Occipital lobe (tissue), 2 donors: ENCODE results near the gene TMBIM1. TPM values are rescaled to one million over a fixed set of nuclear protein-coding genes. Genes with fewer than 3 reads are reported as not detected.
A peak's percentile ranks its signal among the peaks of the same experiment; 100 is the strongest.
"Not testable (repeated sequence)": the region's sequence is repeated elsewhere in the genome, so short reads cannot be mapped to it uniquely, and the experiment has no call there.

Experiments used
- DNase-seq: peaks from one replicate; lab custom pipeline; 2025; lab: John Stamatoyannopoulos, UW
- total RNA-seq: library from RNA; depleted of rRNA; stranded (reverse); fragments of >200 nt; gene quantifications from one replicate; pipeline ENCODE4 v1.2.3, GENCODE V29; 2014

TMBIM1 gene
- total RNA-seq, 1 donor from 2014 or later, result 16.2 TPM

DNA sequence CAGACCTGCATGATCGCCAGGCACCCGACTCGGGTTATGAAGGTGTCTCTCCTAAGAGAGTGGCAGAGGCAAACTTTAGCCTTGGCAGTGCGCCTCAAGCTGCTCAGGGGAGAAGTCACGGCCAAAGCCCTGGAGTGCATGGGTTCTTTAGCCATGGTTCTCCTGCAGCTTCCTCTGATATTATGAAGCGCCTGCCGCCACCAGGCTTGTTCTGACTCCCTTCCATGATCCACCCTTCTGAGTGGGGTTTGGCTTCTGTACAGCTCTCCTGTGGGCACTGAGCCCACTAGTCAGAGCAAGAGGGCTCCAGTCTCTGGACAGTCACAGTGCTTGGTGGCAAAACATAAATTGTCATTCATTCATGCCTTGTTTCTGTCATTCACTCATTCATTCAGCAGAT, 25.9 kb upstream of the TMBIM1 start:
- no peak for DNase-seq

DNA sequence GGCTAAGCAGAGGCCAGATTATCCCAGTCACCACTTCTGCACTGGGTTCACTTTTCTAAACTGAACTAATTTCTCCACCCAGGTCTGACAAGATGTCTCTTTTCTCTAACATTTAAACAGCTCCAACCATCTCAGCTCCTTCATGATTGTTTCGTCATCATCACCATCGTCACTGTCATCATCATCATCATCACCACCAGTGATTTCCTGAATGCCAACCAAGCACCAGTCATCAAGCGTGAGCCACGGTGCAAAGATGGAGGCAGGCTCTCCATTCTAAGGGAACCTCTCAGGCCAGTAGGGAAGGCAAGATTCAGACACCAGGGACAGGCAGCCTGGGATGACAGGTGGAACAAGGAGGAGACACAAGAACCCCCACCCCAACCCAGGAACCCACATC, 25.5 kb upstream of the TMBIM1 start:
- DNase-seq, result no peak

DNA sequence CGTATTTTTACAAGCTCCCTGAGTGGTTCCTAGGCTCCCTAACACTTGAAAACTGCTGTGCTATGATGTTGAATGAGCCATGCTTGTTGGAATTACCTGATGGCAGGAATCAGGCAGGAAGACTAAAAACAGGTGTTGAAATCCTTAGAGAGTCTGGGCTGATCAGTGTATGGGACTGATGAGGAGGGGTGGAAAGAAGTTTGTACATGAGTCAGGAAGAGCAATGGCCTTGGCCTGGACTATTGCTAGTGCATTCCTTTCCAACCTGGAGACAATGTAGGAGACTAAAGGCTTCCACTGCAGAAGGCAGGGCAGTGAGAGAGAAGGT, 25.0 kb upstream of the TMBIM1 start:
- no peak for DNase-seq

- DNase-seq, result no peak
Observed at GRCh38 chr2:218315397-218315796, 23.1 kb upstream of the TMBIM1 start.

- not testable (repeated sequence) for DNase-seq
Observed at GRCh38 chr2:218314764-218315163, 22.5 kb upstream of the TMBIM1 start.

GRCh38 chr2:218313356-218313755, 21.1 kb upstream of the TMBIM1 start:
- no peak for DNase-seq

DNA sequence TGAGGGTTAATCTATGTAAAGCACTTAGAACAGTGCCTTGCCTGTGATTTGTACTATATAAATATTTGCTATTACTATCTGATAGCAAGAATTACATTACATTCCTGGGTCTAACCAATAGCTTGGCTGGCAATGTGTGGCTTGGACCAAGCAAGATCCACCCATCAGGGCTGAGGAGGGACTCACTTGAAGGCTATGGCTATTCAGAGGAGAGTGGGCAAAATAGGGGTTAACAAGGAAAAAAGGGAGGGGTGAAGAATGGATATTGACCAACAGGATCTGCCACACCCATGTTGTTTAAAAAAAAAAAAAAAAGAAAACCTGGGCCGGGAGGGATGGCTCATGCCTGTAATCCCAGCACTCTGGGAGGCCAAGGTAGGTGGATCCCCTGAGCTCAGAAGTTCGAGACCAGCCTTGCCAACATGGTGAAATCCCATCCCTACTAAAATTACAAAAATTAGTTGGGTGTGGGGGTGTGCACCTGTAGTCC, 20.0 kb upstream of the TMBIM1 start:
- no peak for DNase-seq

DNA sequence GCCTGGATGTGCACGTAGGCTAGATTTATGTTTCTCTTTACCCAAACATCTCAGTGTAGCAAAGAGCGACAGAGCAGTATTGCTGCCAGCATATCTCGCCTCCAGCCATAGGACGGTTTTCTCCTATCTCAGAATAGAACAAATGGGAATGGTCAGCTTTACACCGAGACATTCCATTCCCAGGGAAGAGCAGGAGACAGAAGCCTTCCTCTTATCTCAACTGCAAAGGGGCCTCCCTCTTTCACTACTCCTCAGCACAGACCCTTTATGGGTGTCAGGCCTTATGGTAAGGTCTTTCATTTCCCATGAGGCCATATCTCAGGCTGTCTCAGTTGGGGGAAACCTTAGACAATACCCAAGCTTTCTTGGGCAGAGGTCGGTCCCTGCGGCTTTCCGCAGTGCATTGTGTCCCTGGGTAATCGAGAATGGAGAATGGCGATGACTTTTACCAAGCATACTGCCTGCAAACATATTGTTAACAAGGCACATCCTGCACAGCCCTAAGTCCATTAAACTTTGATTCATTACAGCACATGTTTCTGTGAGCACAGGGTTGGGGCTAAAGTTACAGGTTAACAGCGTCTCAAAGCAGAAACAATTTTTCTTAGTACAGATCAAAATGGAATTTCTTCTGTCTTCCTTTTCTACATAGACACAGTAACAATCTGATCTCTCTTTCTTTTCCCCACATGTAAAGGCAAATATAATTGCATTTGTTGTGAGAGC, 19.4 kb upstream of the TMBIM1 start:
- not testable (repeated sequence) for DNase-seq

DNA sequence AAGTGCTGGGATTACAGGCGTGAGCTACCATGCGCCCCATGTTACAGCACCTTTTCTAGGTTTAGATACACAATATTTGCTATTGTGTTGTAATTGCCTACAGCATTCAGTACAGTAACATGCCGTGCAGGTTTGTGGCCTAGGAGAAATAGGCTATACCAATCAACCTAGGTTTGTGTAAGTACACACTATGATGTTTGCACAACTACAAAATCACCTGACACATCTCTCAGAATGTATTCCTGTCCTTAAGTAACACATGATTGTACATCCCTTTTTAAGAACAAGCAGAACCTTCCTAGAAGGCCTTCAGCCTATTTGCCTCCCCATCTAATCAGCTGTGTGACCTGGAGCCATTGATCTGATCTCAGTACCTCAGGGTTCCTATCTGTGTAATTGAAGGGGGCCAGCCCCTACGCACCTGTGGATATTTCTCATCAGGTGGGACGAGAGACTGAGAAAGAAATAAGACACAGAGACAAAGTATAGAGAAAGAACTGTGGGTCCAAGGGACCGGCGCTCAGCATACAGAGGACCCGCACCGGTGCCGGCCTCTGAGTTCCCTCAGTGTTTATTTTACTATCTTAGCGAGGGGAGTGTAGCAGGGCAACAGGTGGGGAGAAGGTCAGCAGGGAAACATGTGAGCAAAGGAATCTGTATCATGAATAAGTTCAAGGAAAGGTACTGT, 18.7 kb upstream of the TMBIM1 start:
- no peak for DNase-seq

DNA sequence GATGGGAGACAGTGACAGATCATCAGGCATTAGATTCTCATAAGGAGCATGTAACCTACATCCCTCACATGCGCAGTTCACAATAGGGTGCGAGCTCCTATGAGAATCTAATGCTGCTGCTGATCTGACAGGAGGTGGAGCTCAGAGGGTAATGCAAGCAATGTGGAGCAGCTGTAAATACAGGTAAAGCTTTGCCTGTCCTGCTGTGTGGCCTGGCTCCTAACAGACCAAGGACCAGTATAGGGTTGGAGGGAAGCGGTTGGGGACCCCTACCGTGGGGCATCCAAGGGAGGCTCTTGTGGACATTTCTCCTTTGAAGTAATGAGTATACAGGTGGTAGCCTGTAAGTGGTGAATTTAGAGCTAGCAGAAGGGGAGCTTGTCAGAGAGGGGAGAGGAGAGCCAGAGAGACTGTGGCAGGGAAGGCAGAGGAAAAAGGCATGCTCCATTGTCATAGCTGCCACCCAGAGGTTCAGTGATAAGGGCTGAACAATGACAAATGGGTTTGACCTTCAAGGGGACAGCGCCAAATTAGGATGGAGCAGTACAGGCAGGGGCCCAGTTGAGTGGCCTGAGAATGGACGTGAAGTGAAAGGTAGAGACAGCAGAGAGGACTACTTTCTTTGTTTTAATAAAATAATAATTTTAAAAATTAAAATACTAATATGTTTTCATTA, 15.2 kb upstream of the TMBIM1 start:
- no peak for DNase-seq

DNA sequence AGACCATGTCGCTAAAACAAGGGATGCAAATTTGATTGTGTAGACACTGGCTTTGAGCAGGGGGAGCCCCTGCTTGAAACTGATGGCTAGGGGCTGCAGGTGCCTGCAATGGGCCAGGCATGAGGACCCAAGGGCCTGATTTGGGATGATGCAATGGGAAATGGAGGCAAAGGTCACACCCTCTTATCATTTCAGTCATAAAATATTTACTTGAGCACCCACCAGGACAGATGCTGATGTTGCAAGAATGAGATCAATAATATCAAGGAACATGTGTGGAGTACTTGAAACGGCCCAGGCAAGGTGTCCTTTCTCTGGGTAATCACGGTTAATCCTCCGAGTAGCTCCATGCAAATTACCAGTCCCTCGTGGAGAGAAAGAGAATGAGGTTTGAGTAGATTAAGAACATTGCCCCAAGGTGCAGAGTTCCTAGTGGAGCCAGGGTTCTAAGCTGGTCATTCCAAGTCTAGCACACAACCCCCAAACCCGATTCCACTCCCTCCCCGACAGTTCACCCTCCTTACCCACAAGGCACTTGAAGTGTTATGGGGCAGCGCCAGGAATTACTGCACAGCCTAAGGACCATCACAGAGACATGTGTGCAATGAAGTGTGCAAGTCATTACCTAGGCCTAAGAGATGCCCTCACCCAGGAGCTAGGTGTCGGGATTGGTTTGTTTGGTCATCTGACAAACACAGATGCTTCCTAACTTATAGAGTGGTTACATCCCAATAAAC, 14.0 kb upstream of the TMBIM1 start:
- DNase-seq, result no peak

DNA sequence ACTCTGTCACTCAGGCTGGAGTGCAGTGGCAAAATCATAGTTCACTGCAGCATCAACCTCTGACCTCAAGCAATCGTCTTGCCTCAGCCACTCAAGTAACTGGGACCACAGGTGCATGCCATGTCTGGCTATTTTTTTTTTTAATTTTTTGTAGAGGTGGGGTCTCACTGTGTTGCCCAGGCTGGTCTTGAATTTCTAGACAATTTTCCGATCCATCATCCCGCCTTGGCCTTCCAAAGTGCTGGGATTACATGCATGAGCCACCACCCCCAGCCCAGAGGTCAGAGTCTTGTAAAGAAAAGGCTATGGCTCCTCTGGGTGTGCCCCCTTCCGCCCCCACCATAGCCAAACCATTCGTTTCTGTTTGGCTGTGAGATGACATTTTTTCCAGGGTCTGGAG, 13.1 kb upstream of the TMBIM1 start:
- no peak for DNase-seq

GRCh38 chr2:218301176-218301819, 9.0 kb upstream of the TMBIM1 start:
- peak; percentile 63 for DNase-seq

DNA sequence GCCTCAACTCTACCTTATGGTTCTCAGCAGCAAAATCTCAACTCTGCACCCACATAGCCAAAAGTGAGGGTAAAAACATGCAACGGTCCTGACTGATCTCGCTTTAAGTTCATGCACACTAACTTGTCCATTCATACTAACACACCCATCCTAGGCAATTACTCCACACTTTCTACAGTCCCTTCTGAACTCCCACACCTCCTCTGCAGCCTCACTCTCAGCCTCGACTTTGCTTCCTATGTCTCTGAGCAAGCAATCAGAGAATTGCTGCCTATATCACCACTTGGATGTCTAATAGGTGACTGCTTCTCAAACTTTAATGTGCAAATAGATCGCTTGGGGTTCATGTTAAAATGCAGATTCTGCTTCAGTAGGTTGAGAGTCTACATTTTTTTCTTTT, 7.8 kb upstream of the TMBIM1 start:
- no peak for DNase-seq

- peak; percentile 45 for DNase-seq
Observed at GRCh38 chr2:218298314-218298875, 6.1 kb upstream of the TMBIM1 start.

DNA sequence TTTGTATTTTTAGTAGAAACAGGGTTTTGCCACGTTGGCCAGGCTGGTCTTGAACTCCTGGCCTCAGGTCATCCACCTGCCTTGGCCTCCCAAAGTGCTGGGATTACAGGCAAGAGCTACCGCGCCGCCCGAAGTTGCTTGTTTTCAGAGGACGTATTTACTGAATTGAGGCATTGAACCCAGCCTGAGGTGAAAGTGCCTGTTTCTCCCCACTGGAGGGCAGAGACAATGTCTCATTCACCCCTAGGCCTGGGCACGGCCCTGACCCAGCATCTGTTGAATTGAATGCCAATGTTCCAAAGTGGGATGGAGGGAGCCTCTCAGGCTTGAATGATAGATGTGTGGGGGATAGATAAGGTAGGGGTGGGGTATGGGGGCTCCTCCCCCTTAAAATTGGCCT, 4.5 kb upstream of the TMBIM1 start:
- peak; percentile 43 for DNase-seq

DNA sequence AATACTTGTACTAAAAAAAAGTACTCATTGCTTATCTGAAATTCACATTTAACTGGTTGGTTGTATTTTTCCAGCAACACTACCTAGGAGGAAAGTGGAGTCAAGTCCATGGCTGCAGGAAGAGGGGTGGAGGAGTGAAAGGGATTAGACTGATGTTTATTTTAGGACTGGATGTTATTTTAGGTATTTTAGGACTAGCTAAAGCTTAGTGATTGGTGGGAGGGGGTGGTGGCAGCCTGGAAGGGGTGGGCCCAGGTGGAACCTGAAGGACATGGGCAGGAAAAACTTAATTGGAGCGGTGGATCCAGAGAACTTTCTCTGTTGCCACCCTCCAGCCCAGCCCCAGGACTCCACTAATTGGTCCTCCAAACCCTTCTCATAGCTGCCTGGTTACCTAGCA, 3.9 kb upstream of the TMBIM1 start:
- DNase-seq, result no peak

- no peak for DNase-seq
Observed at GRCh38 chr2:218295029-218295428, 2.7 kb upstream of the TMBIM1 start.

DNA sequence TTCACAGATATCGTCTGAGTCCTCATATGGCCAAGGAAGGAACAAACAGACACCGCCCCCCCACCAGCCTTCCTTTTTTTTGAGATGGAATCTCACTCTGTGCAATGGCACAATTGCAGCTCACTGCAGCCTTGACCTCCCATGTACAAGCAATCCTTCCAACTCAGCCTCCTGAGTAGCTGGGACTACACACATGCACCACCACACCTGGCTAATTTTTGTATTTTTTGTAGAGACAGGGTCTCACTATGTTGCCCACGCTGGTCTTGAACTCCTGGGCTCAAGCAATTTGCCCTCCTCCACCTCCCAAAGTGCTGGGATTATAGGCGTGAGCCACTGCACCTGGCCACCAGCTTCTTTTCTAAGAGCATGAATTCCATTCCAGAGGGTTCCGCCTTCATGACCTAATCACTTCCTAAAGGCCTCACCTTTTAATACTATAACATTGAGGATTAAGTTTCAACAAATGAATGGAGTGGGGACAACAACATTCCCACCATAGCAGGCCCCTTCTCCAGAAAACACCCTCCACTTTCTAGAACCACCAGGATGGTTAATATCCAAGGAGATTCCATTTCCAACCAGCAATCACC, 2.2 kb upstream of the TMBIM1 start:
- no peak for DNase-seq

- DNase-seq, result no peak
Observed at GRCh38 chr2:218293715-218294429, 1.6 kb upstream of the TMBIM1 start.
